ENCODE measurements around the gene ATP1B1. TPM values are rescaled to one million over a fixed set of nuclear protein-coding genes. Genes with fewer than 3 reads are reported as not detected.

ATP1B1 gene
- total and polyA plus RNA-seq, 2 experiments from 2014 or later, result 6.9 to 16.1 TPM

- Histone ChIP-seq H3K27me3 (replicated peaks; ENCODE audit: insufficient read depth) (no peaks in the 10 kb centered on the region), H3K36me3 (ENCODE audit: low read depth) (no peaks in the 10 kb centered on the region), H3K4me1 (ENCODE audit: insufficient read depth) (peaks cover 3% of the 10 kb centered on the region; the same call in 1 of the 2 replicates), H3K27ac (no peak overlapping the region), H3K4me3 (no peak overlapping the region), H3K9me2 (ENCODE audit: insufficient read depth) (no peaks in the 10 kb centered on the region), H2AFZ (no peak overlapping the region), H4K20me1 (ENCODE audit: insufficient read depth) (no peaks in the 10 kb centered on the region), H3K9me3 (ENCODE audit: low read depth) (no peaks in the 10 kb centered on the region), H3K79me2 (ENCODE audit: insufficient read depth) (no peaks in the 10 kb centered on the region), H3K9ac (no peak overlapping the region), H3F3A (ENCODE audit: insufficient read depth) (peaks cover 5% of the 10 kb centered on the region), H3K4me2 (ENCODE audit: unreplicated experiment) (no peak overlapping the region)
- in situ Hi-C loops (cut with MboI), result no loop called here
- TF ChIP-seq EZH2 (IDR thresholded peaks at IDR 0.05; ENCODE audit: insufficient read depth, poor library complexity, severe bottlenecking), result no peak
- TF ChIP-seq EZH2phosphoT487 (IDR thresholded peaks at IDR 0.05; ENCODE audit: insufficient read depth, low read depth), result no peak
- DNase-seq, result peak; percentile 32
- WGBS, 2 experiments (ENCODE audit: low coverage in 1 of 2, low lambda C conversion rate in 2 of 2, missing lambda C conversion rate in 2 of 2), result 63 to 69% methylated on average over 3 of the region's 3 CpGs
Observed at GRCh38 chr1:169086603-169087455, 19.7 kb upstream of the ATP1B1 start.

- Histone ChIP-seq H2AFZ (no peak overlapping the region), H3K27ac (no peak overlapping the region), H3K9me2 (ENCODE audit: insufficient read depth) (no peaks in the 10 kb centered on the region), H4K20me1 (ENCODE audit: insufficient read depth) (no peaks in the 10 kb centered on the region), H3K79me2 (ENCODE audit: insufficient read depth) (no peaks in the 10 kb centered on the region), H3K4me3 (no peak overlapping the region), H3K4me2 (ENCODE audit: unreplicated experiment) (no peak overlapping the region), H3K9ac (no peak overlapping the region), H3K27me3 (replicated peaks; ENCODE audit: insufficient read depth) (no peaks in the 10 kb centered on the region), H3K4me1 (ENCODE audit: insufficient read depth) (peaks cover 6% of the 10 kb centered on the region; the same call in 1 of the 2 replicates), H3F3A (ENCODE audit: insufficient read depth) (peaks cover 8% of the 10 kb centered on the region), H3K36me3 (ENCODE audit: low read depth) (no peaks in the 10 kb centered on the region), H3K9me3 (ENCODE audit: low read depth) (no peaks in the 10 kb centered on the region)
- no peak for TF ChIP-seq EZH2phosphoT487 (IDR thresholded peaks at IDR 0.05; ENCODE audit: insufficient read depth, low read depth)
- TF ChIP-seq EZH2 (IDR thresholded peaks at IDR 0.05; ENCODE audit: insufficient read depth, poor library complexity, severe bottlenecking), result no peak
- no peak for DNase-seq
- in situ Hi-C loops (cut with MboI), result no loop called here
- 64% methylated on average over 4 of the region's 4 CpGs for WGBS, 2 experiments (ENCODE audit: low coverage in 1 of 2, low lambda C conversion rate in 2 of 2, missing lambda C conversion rate in 2 of 2)
Observed at GRCh38 chr1:169087876-169088275, 18.6 kb upstream of the ATP1B1 start.

- in situ Hi-C loops (cut with MboI), result no loop called here
- DNase-seq, result no peak
- 70 to 72% methylated on average over 2 of the region's 2 CpGs for WGBS, 2 experiments (ENCODE audit: low coverage in 1 of 2, low lambda C conversion rate in 2 of 2, missing lambda C conversion rate in 2 of 2)
- no peak overlapping the region for H3K4me3 ChIP-seq
- H3F3A ChIP-seq (ENCODE audit: insufficient read depth), result peaks cover 8% of the 10 kb centered on the region
- H3K79me2 ChIP-seq (ENCODE audit: insufficient read depth), result no peaks in the 10 kb centered on the region
- H3K9me3 ChIP-seq (ENCODE audit: low read depth), result no peaks in the 10 kb centered on the region
- H3K4me1 ChIP-seq (ENCODE audit: insufficient read depth), result peaks cover 6% of the 10 kb centered on the region; the same call in 1 of the 2 replicates
- H3K4me2 ChIP-seq (ENCODE audit: unreplicated experiment), result no peak overlapping the region
- no peaks in the 10 kb centered on the region for H3K36me3 ChIP-seq (ENCODE audit: low read depth)
- H3K27ac ChIP-seq, result no peak overlapping the region
- TF ChIP-seq EZH2 (IDR thresholded peaks at IDR 0.05; ENCODE audit: insufficient read depth, poor library complexity, severe bottlenecking) (no peak), EZH2phosphoT487 (IDR thresholded peaks at IDR 0.05; ENCODE audit: insufficient read depth, low read depth) (no peak)
- no peaks in the 10 kb centered on the region for H3K9me2 ChIP-seq (ENCODE audit: insufficient read depth)
- H3K27me3 ChIP-seq (replicated peaks; ENCODE audit: insufficient read depth), result no peaks in the 10 kb centered on the region
- H3K9ac ChIP-seq, result no peak overlapping the region
- no peak overlapping the region for H2AFZ ChIP-seq
- no peaks in the 10 kb centered on the region for H4K20me1 ChIP-seq (ENCODE audit: insufficient read depth)
Observed at GRCh38 chr1:169089776-169090175, 16.7 kb upstream of the ATP1B1 start.

- Histone ChIP-seq H3K79me2 (ENCODE audit: insufficient read depth) (no peaks in the 10 kb centered on the region), H3K9me2 (ENCODE audit: insufficient read depth) (no peaks in the 10 kb centered on the region), H3F3A (ENCODE audit: insufficient read depth) (peaks cover 8% of the 10 kb centered on the region), H3K9ac (no peak overlapping the region), H4K20me1 (ENCODE audit: insufficient read depth) (no peaks in the 10 kb centered on the region), H3K4me3 (no peak overlapping the region), H2AFZ (no peak overlapping the region), H3K27me3 (replicated peaks; ENCODE audit: insufficient read depth) (no peaks in the 10 kb centered on the region), H3K27ac (no peak overlapping the region), H3K9me3 (ENCODE audit: low read depth) (no peaks in the 10 kb centered on the region), H3K4me2 (ENCODE audit: unreplicated experiment) (no peak overlapping the region), H3K36me3 (ENCODE audit: low read depth) (no peaks in the 10 kb centered on the region), H3K4me1 (ENCODE audit: insufficient read depth) (peaks cover 6% of the 10 kb centered on the region; the same call in 1 of the 2 replicates)
- WGBS, 2 experiments (ENCODE audit: low coverage in 1 of 2, low lambda C conversion rate in 2 of 2, missing lambda C conversion rate in 2 of 2), result 63 to 70% methylated on average over 4 of the region's 4 CpGs
- DNase-seq, result no peak
- in situ Hi-C loops (cut with MboI), result no loop called here
- TF ChIP-seq EZH2 (IDR thresholded peaks at IDR 0.05; ENCODE audit: insufficient read depth, poor library complexity, severe bottlenecking), result no peak
- TF ChIP-seq EZH2phosphoT487 (IDR thresholded peaks at IDR 0.05; ENCODE audit: insufficient read depth, low read depth), result no peak
Observed at GRCh38 chr1:169090308-169090899, 16.1 kb upstream of the ATP1B1 start.

Data from GM23248 (cell line).